ENCODE results near the gene FOSL1.

The FOSL1 gene

DNA sequence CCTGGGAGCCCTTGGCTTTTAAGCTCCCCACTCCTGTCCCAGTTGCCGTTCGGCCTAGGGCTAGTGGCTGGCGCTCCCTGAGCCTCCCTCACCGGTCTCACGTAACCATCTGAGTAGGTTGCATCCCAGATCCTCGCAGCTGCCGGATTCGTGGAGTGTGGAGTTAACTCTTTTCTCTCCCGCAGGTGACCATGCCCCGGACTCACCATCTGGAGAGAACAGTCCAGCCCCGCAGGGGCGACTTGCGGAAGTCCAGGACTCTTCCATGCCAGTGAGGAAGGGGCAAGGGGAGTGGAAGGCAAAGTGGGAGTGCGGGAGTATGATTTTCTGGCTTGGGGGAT lies 39.1 kb downstream of the FOSL1 start:
- Histone ChIP-seq H3K36me3 (ENCODE audit: control insufficient read depth, insufficient read depth, low read length) (peaks cover 24% of the 10 kb centered on the region), H3K4me3 (ENCODE audit: low read length) (peak overlapping the region; percentile 96), H3K27ac (ENCODE audit: low read depth, low read length) (peak overlapping the region; percentile 99), H3K4me1 (ENCODE audit: control insufficient read depth, insufficient read depth, low read length) (peaks cover 25% of the 10 kb centered on the region), H3K9ac (ENCODE audit: low read length) (peak overlapping the region; percentile 91), H3K27me3 (ENCODE audit: control insufficient read depth, insufficient read depth, low read length) (no peaks in the 10 kb centered on the region)

GRCh38 chr11:65860278-65861164 lies 39.7 kb downstream of the FOSL1 start, which contains the start of gene MUS81:
Gene MUS81, plus strand, starts transcription at chr11:65860433. Its CDS starts 321 bp downstream, at chr11:65860754.
- peak within 1 kb of the TSS; percentile 96 for H3K4me3 ChIP-seq (ENCODE audit: low read length)
- H3K27ac ChIP-seq (ENCODE audit: low read depth, low read length), result peak within 1 kb of the TSS; percentile 99
- no peaks in the 10 kb centered on the region for H3K27me3 ChIP-seq (ENCODE audit: control insufficient read depth, insufficient read depth, low read length)
- H3K4me1 ChIP-seq (ENCODE audit: control insufficient read depth, insufficient read depth, low read length), result peaks cover 26% of the 10 kb centered on the region
- peak within 1 kb of the TSS; percentile 91 for H3K9ac ChIP-seq (ENCODE audit: low read length)
- peaks cover 30% of the 10 kb centered on the region for H3K36me3 ChIP-seq (ENCODE audit: control insufficient read depth, insufficient read depth, low read length)

- peak overlapping the region; percentile 59 for H3K9ac ChIP-seq (ENCODE audit: low read length)
- peaks cover 33% of the 10 kb centered on the region for H3K36me3 ChIP-seq (ENCODE audit: control insufficient read depth, insufficient read depth, low read length)
- H3K27me3 ChIP-seq (ENCODE audit: control insufficient read depth, insufficient read depth, low read length), result no peaks in the 10 kb centered on the region
- peak overlapping the region; percentile 99 for H3K27ac ChIP-seq (ENCODE audit: low read depth, low read length)
- peak overlapping the region; percentile 96 for H3K4me3 ChIP-seq (ENCODE audit: low read length)
- H3K4me1 ChIP-seq (ENCODE audit: control insufficient read depth, insufficient read depth, low read length), result peaks cover 26% of the 10 kb centered on the region
Measured at GRCh38 chr11:65859812-65860277, 40.3 kb downstream of the FOSL1 start.

GRCh38 chr11:65859095-65859811 lies 40.9 kb downstream of the FOSL1 start:
- Histone ChIP-seq H3K27ac (ENCODE audit: low read depth, low read length) (peak overlapping the region; percentile 99), H3K27me3 (ENCODE audit: control insufficient read depth, insufficient read depth, low read length) (no peaks in the 10 kb centered on the region), H3K9ac (ENCODE audit: low read length) (peak overlapping the region; percentile 82), H3K36me3 (ENCODE audit: control insufficient read depth, insufficient read depth, low read length) (peaks cover 33% of the 10 kb centered on the region), H3K4me3 (ENCODE audit: low read length) (peak overlapping the region; percentile 96), H3K4me1 (ENCODE audit: control insufficient read depth, insufficient read depth, low read length) (peaks cover 26% of the 10 kb centered on the region)

DNA sequence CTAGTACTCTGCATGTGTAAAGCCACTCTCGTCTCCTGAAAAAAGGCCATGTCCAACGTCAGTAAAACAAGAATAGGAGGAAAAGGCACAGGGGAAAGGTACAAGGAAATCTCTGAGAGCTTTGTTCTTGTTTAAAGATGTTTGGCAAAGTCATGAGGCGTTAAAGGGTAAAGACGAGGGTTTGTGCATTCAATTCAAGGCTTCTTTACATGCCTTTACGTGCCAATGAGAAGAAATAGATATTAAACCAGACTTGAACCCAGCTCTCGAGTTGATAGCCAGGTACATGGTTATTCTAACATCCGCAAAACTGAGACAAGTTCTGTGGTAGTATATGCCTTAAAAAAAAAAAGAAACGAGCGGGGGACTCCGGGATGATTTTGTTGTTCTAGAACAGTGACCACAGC lies 41.5 kb downstream of the FOSL1 start:
- Histone ChIP-seq H3K27ac (ENCODE audit: low read depth, low read length) (peak overlapping the region; percentile 99), H3K4me1 (ENCODE audit: control insufficient read depth, insufficient read depth, low read length) (peaks cover 26% of the 10 kb centered on the region), H3K4me3 (ENCODE audit: low read length) (peak overlapping the region; percentile 81), H3K36me3 (ENCODE audit: control insufficient read depth, insufficient read depth, low read length) (peaks cover 33% of the 10 kb centered on the region), H3K27me3 (ENCODE audit: control insufficient read depth, insufficient read depth, low read length) (no peaks in the 10 kb centered on the region), H3K9ac (ENCODE audit: low read length) (peak overlapping the region; percentile 82)

GRCh38 chr11:65857853-65858680 lies 42.1 kb downstream of the FOSL1 start, which contains the start of gene CFL1:
Gene CFL1, minus strand, starts transcription at chr11:65858180. Its CDS starts 81 bp downstream, at chr11:65858099.
- Histone ChIP-seq H3K4me3 (ENCODE audit: low read length) (peak within 1 kb of the TSS; percentile 96), H3K27me3 (ENCODE audit: control insufficient read depth, insufficient read depth, low read length) (no peaks in the 10 kb centered on the region), H3K36me3 (ENCODE audit: control insufficient read depth, insufficient read depth, low read length) (peaks cover 36% of the 10 kb centered on the region), H3K4me1 (ENCODE audit: control insufficient read depth, insufficient read depth, low read length) (peaks cover 26% of the 10 kb centered on the region), H3K9ac (ENCODE audit: low read length) (peak within 1 kb of the TSS; percentile 85), H3K27ac (ENCODE audit: low read depth, low read length) (peak within 1 kb of the TSS; percentile 99)

- H3K36me3 ChIP-seq (ENCODE audit: control insufficient read depth, insufficient read depth, low read length), result peaks cover 33% of the 10 kb centered on the region
- no peaks in the 10 kb centered on the region for H3K27me3 ChIP-seq (ENCODE audit: control insufficient read depth, insufficient read depth, low read length)
- peak overlapping the region; percentile 85 for H3K9ac ChIP-seq (ENCODE audit: low read length)
- peaks cover 26% of the 10 kb centered on the region for H3K4me1 ChIP-seq (ENCODE audit: control insufficient read depth, insufficient read depth, low read length)
- peak overlapping the region; percentile 96 for H3K4me3 ChIP-seq (ENCODE audit: low read length)
- H3K27ac ChIP-seq (ENCODE audit: low read depth, low read length), result peak overlapping the region; percentile 97
Measured at GRCh38 chr11:65857500-65857852, 42.7 kb downstream of the FOSL1 start.

DNA sequence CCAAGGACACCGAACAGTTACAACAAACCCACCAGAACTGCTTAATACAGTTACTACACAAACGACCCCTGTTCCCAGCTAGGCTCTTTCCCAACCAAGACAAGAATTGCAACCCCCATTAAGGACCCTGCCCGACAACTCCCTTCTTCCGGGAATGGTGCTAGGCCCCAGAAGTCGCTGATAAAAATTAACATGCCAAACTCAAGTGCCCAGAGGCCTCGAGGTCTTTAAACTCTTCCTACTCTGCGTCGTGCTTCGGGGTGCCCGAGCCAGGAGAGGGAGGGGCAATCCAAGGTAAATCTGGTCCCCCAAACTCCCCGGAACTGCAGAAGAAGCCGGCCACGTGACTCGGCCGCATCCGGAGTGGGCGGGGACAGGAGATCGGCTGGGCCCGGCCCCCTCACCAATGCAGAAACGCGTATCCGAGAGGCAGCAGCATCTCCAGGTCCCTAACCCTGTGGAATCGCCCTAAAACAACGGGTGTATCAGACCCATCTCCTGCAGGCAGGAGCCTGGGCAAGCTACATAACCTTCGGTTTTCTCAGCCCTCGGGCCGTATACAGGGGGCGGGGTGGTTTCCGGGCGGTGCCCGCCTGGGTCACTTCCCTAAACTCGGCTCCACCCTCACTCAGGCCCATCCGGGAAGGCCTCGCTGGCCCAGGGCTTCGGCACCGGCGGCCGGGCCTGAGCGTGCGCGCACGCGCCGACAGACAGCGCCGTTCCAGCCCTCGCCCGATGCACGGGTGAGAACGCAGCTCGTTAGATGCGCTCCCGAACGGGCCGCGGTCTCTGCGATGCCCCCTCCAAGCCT lies 43.3 kb downstream of the FOSL1 start:
- peaks cover 29% of the 10 kb centered on the region for H3K36me3 ChIP-seq (ENCODE audit: control insufficient read depth, insufficient read depth, low read length)
- peaks cover 26% of the 10 kb centered on the region for H3K4me1 ChIP-seq (ENCODE audit: control insufficient read depth, insufficient read depth, low read length)

DNA sequence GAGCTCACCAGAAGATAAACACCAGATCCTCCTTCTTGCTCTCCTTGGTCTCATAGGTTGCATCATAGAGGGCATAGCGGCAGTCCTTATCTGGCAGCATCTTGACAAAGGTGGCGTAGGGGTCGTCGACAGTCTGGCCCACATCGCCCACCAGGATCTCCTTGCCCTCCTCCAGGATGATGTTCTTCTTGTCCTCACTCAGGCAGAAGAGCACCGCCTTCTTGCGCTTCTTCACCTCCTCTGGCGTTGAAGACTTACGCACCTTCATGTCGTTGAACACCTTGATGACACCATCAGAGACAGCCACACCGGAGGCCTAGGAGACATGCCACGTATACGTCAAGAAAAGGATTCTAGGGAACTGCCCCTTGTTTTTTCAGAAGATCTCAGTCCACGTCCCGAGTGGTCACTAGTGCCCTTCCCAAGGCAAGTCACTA lies 44.2 kb downstream of the FOSL1 start:
- peak overlapping the region; percentile 96 for H3K4me3 ChIP-seq (ENCODE audit: low read length)
- H3K27ac ChIP-seq (ENCODE audit: low read depth, low read length), result no peak overlapping the region
- H3K27me3 ChIP-seq (ENCODE audit: control insufficient read depth, insufficient read depth, low read length), result no peaks in the 10 kb centered on the region
- H3K36me3 ChIP-seq (ENCODE audit: control insufficient read depth, insufficient read depth, low read length), result peaks cover 37% of the 10 kb centered on the region
- H3K4me1 ChIP-seq (ENCODE audit: control insufficient read depth, insufficient read depth, low read length), result peaks cover 19% of the 10 kb centered on the region
- no peak overlapping the region for H3K9ac ChIP-seq (ENCODE audit: low read length)

More for the DNA sequence above, 43.3 kb downstream of the FOSL1 start:
- peak overlapping the region; percentile 96 for H3K4me3 ChIP-seq (ENCODE audit: low read length)
- no peaks in the 10 kb centered on the region for H3K27me3 ChIP-seq (ENCODE audit: control insufficient read depth, insufficient read depth, low read length)
- H3K9ac ChIP-seq (ENCODE audit: low read length), result peak overlapping the region; percentile 85
- peak overlapping the region; percentile 97 for H3K27ac ChIP-seq (ENCODE audit: low read depth, low read length)

DNA sequence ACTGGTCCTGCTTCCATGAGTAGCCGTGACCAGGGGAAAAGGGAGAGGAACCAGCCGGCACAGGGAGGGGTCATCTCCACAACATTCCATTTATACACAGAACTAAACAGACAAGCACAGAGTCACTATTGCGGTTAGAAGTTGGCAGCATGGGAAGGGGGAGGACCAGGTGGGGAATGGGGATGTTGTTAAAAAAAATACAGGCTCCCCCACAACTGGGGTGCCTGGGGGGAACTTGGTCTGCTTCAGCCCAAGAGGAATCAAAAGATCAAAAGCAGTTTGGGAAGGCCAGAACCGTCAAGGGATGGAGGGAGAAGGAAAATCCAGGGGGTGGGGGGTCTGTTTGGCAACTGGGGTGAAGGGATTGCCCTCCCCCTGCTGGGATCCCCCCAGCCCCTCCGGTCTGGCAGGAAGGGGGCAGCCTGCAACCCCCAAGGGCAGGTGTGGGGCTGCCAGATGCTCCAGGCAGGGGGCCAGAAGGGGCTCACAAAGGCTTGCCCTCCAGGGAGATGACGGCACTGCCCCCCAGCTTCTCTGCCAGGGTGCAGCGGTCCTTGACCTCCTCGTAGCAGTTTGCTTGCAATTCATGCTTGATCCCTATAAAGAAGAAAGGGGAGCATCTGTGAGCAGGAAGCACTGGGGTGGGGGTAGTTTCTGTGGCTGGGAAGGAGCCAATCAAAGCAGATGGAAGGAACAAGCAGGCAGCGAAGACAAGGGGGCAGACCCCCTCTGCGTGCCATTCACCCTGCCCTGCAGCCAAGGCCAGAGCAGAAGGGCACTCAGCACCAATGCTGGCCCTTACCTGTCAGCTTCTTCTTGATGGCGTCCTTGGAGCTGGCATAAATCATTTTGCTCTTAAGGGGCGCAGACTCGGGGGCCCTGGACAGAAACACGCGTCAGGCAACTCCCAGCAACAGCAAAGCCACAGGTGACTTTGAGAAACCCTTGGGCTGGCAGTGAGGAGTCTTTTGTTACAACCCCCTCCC lies 45.0 kb downstream of the FOSL1 start:
- H3K4me1 ChIP-seq (ENCODE audit: control insufficient read depth, insufficient read depth, low read length), result peaks cover 17% of the 10 kb centered on the region
- peaks cover 37% of the 10 kb centered on the region for H3K36me3 ChIP-seq (ENCODE audit: control insufficient read depth, insufficient read depth, low read length)
- H3K27ac ChIP-seq (ENCODE audit: low read depth, low read length), result no peak overlapping the region
- H3K9ac ChIP-seq (ENCODE audit: low read length), result no peak overlapping the region
- H3K27me3 ChIP-seq (ENCODE audit: control insufficient read depth, insufficient read depth, low read length), result no peaks in the 10 kb centered on the region
- H3K4me3 ChIP-seq (ENCODE audit: low read length), result peak overlapping the region; percentile 96

Data from rectal smooth muscle tissue (tissue), 1 donor.